Mammary epithelial cell (primary cell): ENCODE data around the gene RTP5.

Experiments
- EZH2 ChIP-seq: IDR thresholded peaks from 2 replicates; pipeline ENCODE4 v1.6.1; 2012; ENCODE audit warnings: low read length, inconsistent platforms, borderline replicate concordance
- TF ChIP-seq, protein P1 (sequence below), 2 donors: IDR thresholded peaks in 1 of 2; conservative IDR thresholded peaks in 1 of 2; 2 replicates each; pipeline ENCODE4 v1.5.1; 2011 to 2012; ENCODE audit warnings: inconsistent platforms in 2 of 2, low read length in 2 of 2, mild to moderate bottlenecking in 2 of 2, control low read depth in 1 of 2, low read depth in 1 of 2; ENCODE audit not compliant: insufficient read depth in 1 of 2; ENCODE audit errors: extremely low read depth in 1 of 2

GRCh38 chr2:241863536-241863954 is 6.0 kb upstream of the RTP5 start:
- no peak for TF ChIP-seq EZH2
- TF ChIP-seq, protein P1, sequence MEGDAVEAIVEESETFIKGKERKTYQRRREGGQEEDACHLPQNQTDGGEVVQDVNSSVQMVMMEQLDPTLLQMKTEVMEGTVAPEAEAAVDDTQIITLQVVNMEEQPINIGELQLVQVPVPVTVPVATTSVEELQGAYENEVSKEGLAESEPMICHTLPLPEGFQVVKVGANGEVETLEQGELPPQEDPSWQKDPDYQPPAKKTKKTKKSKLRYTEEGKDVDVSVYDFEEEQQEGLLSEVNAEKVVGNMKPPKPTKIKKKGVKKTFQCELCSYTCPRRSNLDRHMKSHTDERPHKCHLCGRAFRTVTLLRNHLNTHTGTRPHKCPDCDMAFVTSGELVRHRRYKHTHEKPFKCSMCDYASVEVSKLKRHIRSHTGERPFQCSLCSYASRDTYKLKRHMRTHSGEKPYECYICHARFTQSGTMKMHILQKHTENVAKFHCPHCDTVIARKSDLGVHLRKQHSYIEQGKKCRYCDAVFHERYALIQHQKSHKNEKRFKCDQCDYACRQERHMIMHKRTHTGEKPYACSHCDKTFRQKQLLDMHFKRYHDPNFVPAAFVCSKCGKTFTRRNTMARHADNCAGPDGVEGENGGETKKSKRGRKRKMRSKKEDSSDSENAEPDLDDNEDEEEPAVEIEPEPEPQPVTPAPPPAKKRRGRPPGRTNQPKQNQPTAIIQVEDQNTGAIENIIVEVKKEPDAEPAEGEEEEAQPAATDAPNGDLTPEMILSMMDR (conservative IDR thresholded peaks at IDR 0.05 in 1 of 2, IDR thresholded peaks at IDR 0.05 in 1 of 2; ENCODE audit: extremely low read depth in 1 of 2, insufficient read depth in 1 of 2, low read depth in 1 of 2, low read length in 2 of 2): no peak
